Mesenchymal stem cell (in vitro differentiated cells and primary cell): ENCODE data around the gene POU2AF1. TPM values are rescaled to one million over a fixed set of nuclear protein-coding genes. Genes with fewer than 3 reads are reported as not detected.

Source experiments
- DNase-seq: peaks from one replicate; pipeline ENCODE4 v3.0.0-alpha.2; 2013
- H2AFZ ChIP-seq: one replicate; pipeline ENCODE4 v1.6.1; 2013; ENCODE audit warnings: low read depth, mild to moderate bottlenecking, control low read depth, inconsistent platforms, low read length, moderate library complexity
- H2AK5ac ChIP-seq: 2 replicates; pipeline ENCODE4 v1.6.1; 2013; ENCODE audit warnings: low read length, moderate library complexity, mild to moderate bottlenecking, inconsistent platforms; ENCODE audit not compliant: severe bottlenecking
- H2BK120ac ChIP-seq: one replicate; pipeline ENCODE4 v1.6.1; 2013; ENCODE audit warnings: low read depth, mild to moderate bottlenecking, inconsistent platforms, low read length, moderate library complexity
- H2BK12ac ChIP-seq, 2 experiments: one replicate each; pipeline ENCODE4 v1.6.1; 2013; ENCODE audit warnings: inconsistent platforms in 2 of 2, low read length in 2 of 2, mild to moderate bottlenecking in 2 of 2, moderate library complexity in 2 of 2, control low read depth in 1 of 2
- H2BK15ac ChIP-seq: one replicate; pipeline ENCODE4 v1.6.1; 2013; ENCODE audit warnings: mild to moderate bottlenecking, low read depth, inconsistent platforms; ENCODE audit not compliant: poor library complexity, severe bottlenecking
- H2BK5ac ChIP-seq: 2 replicates; pipeline ENCODE4 v1.6.1; 2013; ENCODE audit warnings: low read depth, mild to moderate bottlenecking, low read length, control low read depth, inconsistent platforms; ENCODE audit not compliant: poor library complexity, severe bottlenecking
- H3K14ac ChIP-seq, 2 experiments: one replicate each; pipeline ENCODE4 v1.6.1; 2013; ENCODE audit warnings: inconsistent platforms in 2 of 2, low read length in 2 of 2, control low read depth in 1 of 2, mild to moderate bottlenecking in 1 of 2, moderate library complexity in 1 of 2
- H3K18ac ChIP-seq, 2 experiments: one replicate each; pipeline ENCODE4 v1.6.1; 2013; ENCODE audit warnings: inconsistent platforms in 2 of 2, low read length in 2 of 2, control low read depth in 1 of 2, low read depth in 1 of 2, mild to moderate bottlenecking in 1 of 2
- H3K23ac ChIP-seq, 2 experiments: one replicate each; pipeline ENCODE4 v1.6.1; 2013; ENCODE audit warnings: inconsistent platforms in 2 of 2, low read length in 2 of 2, mild to moderate bottlenecking in 2 of 2, moderate library complexity in 2 of 2, control low read depth in 1 of 2
- H3K27ac ChIP-seq: 2 replicates; pipeline ENCODE4 v1.5.1; 2013; ENCODE audit warnings: mild to moderate bottlenecking, moderate library complexity, low read length, control low read depth, inconsistent platforms; ENCODE audit not compliant: poor library complexity, severe bottlenecking
- H3K27me3 ChIP-seq, 2 experiments: 2 replicates each; pipeline versions ENCODE4 v1.6.1 to v1.7.0; 2013; ENCODE audit warnings: low read length in 2 of 2, mild to moderate bottlenecking in 2 of 2, moderate library complexity in 2 of 2, control low read depth in 1 of 2, inconsistent platforms in 1 of 2; ENCODE audit not compliant: control insufficient read depth in 1 of 2, insufficient read depth in 1 of 2
- H3K36me3 ChIP-seq, 2 experiments: 2 replicates each; pipeline versions ENCODE4 v1.6.1 to v1.7.0; 2013; ENCODE audit warnings: low read length in 2 of 2, control low read depth in 1 of 2, inconsistent platforms in 1 of 2, low read depth in 1 of 2, mild to moderate bottlenecking in 1 of 2; ENCODE audit not compliant: insufficient read depth in 2 of 2, control insufficient read depth in 1 of 2
- H3K4ac ChIP-seq, 2 experiments: one replicate each; pipeline ENCODE4 v1.6.1; 2013; ENCODE audit warnings: inconsistent platforms in 2 of 2, low read length in 2 of 2, mild to moderate bottlenecking in 2 of 2, moderate library complexity in 2 of 2, control low read depth in 1 of 2, low read depth in 1 of 2
- H3K4me1 ChIP-seq: 2 replicates; pipeline ENCODE4 v1.6.1; 2013; ENCODE audit warnings: low read depth, low read length, control low read depth; ENCODE audit not compliant: control insufficient read depth, insufficient read depth
- H3K4me2 ChIP-seq: 2 replicates; pipeline ENCODE4 v1.6.1; 2013; ENCODE audit warnings: low read length, mild to moderate bottlenecking, inconsistent platforms; ENCODE audit not compliant: poor library complexity, severe bottlenecking
- H3K4me3 ChIP-seq, 2 experiments: 2 replicates each; pipeline versions ENCODE4 v1.5.1 to v1.7.0; 2013; ENCODE audit warnings: low read length in 2 of 2, mild to moderate bottlenecking in 2 of 2, control low read depth in 1 of 2, low read depth in 1 of 2; ENCODE audit not compliant: insufficient read depth in 1 of 2
- H3K79me1 ChIP-seq: replicated peaks from 2 replicates; pipeline ENCODE4 v1.6.1; 2013; ENCODE audit warnings: mild to moderate bottlenecking, control low read depth, low read length, inconsistent platforms; ENCODE audit not compliant: poor library complexity, severe bottlenecking
- H3K9ac ChIP-seq: 2 replicates; pipeline ENCODE4 v1.7.0; 2013; ENCODE audit warnings: mild to moderate bottlenecking, low read length, moderate library complexity
- H3K9me3 ChIP-seq: 2 replicates; pipeline ENCODE4 v1.7.0; 2013; ENCODE audit warnings: mild to moderate bottlenecking, low read length; ENCODE audit not compliant: control insufficient read depth
- H4K8ac ChIP-seq: one replicate; pipeline ENCODE4 v1.6.1; 2013; ENCODE audit warnings: inconsistent platforms, mild to moderate bottlenecking, low read length, moderate library complexity
- H4K91ac ChIP-seq: one replicate; pipeline ENCODE4 v1.6.1; 2013; ENCODE audit warnings: mild to moderate bottlenecking, low read length, inconsistent platforms
- WGBS: methylation state at CpG from one replicate; pipeline ENCODE4 v1.1.7; 2013; ENCODE audit warnings: mixed read lengths; 5-methylcytosine and 5-hydroxymethylcytosine counted together
- polyA plus RNA-seq, 2 experiments: library from polyadenylated mRNA; stranded (reverse); fragments of 200-250 nt; gene quantifications; one replicate each; pipeline ENCODE4 v1.2.3, GENCODE V29; 2013

POU2AF1 gene
- polyA plus RNA-seq (2013, experiment 1 of 2), result not detected
- polyA plus RNA-seq (2013, experiment 2 of 2), result not detected

- no peak within 1 kb of the TSS for H3K27ac ChIP-seq
- H3K14ac ChIP-seq, result no peak within 1 kb of the TSS
- no peaks in the 10 kb centered on the region for H3K9me3 ChIP-seq
- H4K91ac ChIP-seq, result no peak within 1 kb of the TSS
- no peaks in the 10 kb centered on the region for H3K36me3 ChIP-seq
- DNase-seq, result no peak
- H3K4me2 ChIP-seq, result no peak within 1 kb of the TSS
- no peaks in the 10 kb centered on the region for H3K4me1 ChIP-seq
- no peak within 1 kb of the TSS for H2BK120ac ChIP-seq
- H3K4ac ChIP-seq, result no peak within 1 kb of the TSS
- WGBS, result 74% methylated on average over 33 of the region's 33 CpGs
- H2BK5ac ChIP-seq, result no peak within 1 kb of the TSS
- H4K8ac ChIP-seq, result no peak within 1 kb of the TSS
- H3K23ac ChIP-seq, result no peak within 1 kb of the TSS
- H2BK12ac ChIP-seq, result no peak within 1 kb of the TSS
- H3K18ac ChIP-seq, result no peak within 1 kb of the TSS
- no peak within 1 kb of the TSS for H2AK5ac ChIP-seq
- H2BK15ac ChIP-seq, result no peak within 1 kb of the TSS
- H3K4me3 ChIP-seq, result peak within 1 kb of the TSS in 1 of 2 experiments; percentile 34
- no peak within 1 kb of the TSS for H2AFZ ChIP-seq
- no peaks in the 10 kb centered on the region for H3K79me1 ChIP-seq
- no peak within 1 kb of the TSS for H3K9ac ChIP-seq
- peaks cover 0 to 49% of the 10 kb centered on the region in 2 experiments for H3K27me3 ChIP-seq
Observed at GRCh38 chr11:111378861-111379601, at the start of gene POU2AF1. POU2AF1 (minus strand) TSS chr11:111379275; CDS start chr11:111379177, 98 bp downstream.

GRCh38 chr11:111428113-111428876 is 49.2 kb upstream of the POU2AF1 start:
- H2BK5ac ChIP-seq, result no peak overlapping the region
- H3K36me3 ChIP-seq, result no peaks in the 10 kb centered on the region
- no peak overlapping the region for H3K9ac ChIP-seq
- H2BK12ac ChIP-seq, result no peak overlapping the region
- no peak overlapping the region for H3K4me3 ChIP-seq
- H2AFZ ChIP-seq, result no peak overlapping the region
- no peak overlapping the region for H3K14ac ChIP-seq
- H2AK5ac ChIP-seq, result no peak overlapping the region
- peaks cover 28 to 40% of the 10 kb centered on the region in 2 experiments for H3K27me3 ChIP-seq
- no peak overlapping the region for H4K91ac ChIP-seq
- no peak overlapping the region for H4K8ac ChIP-seq
- DNase-seq, result no peak
- no peaks in the 10 kb centered on the region for H3K9me3 ChIP-seq
- H3K4me1 ChIP-seq, result no peaks in the 10 kb centered on the region
- no peaks in the 10 kb centered on the region for H3K79me1 ChIP-seq
- H2BK120ac ChIP-seq, result no peak overlapping the region
- H3K18ac ChIP-seq, result no peak overlapping the region
- no peak overlapping the region for H3K4ac ChIP-seq
- H3K23ac ChIP-seq, result no peak overlapping the region
- WGBS, result 89% methylated on average over 5 of the region's 5 CpGs
- H3K4me2 ChIP-seq, result no peak overlapping the region
- no peak overlapping the region for H3K27ac ChIP-seq
- no peak overlapping the region for H2BK15ac ChIP-seq

GRCh38 chr11:111427471-111427912 is 48.4 kb upstream of the POU2AF1 start:
- no peak overlapping the region for H4K91ac ChIP-seq
- no peak overlapping the region for H4K8ac ChIP-seq
- H3K4me1 ChIP-seq, result no peaks in the 10 kb centered on the region
- peaks cover 28 to 48% of the 10 kb centered on the region in 2 experiments for H3K27me3 ChIP-seq
- no peak overlapping the region for H3K9ac ChIP-seq
- H3K79me1 ChIP-seq, result no peaks in the 10 kb centered on the region
- no peak overlapping the region for H3K14ac ChIP-seq
- no peak overlapping the region for H2AK5ac ChIP-seq
- WGBS, result 70% methylated on average over 3 of the region's 4 CpGs
- no peak overlapping the region for H2BK5ac ChIP-seq
- H3K18ac ChIP-seq, result no peak overlapping the region
- no peaks in the 10 kb centered on the region for H3K36me3 ChIP-seq
- no peak overlapping the region for H3K27ac ChIP-seq
- no peak overlapping the region for H3K4ac ChIP-seq
- DNase-seq, result no peak
- H3K4me2 ChIP-seq, result no peak overlapping the region
- H2BK15ac ChIP-seq, result no peak overlapping the region
- H2BK120ac ChIP-seq, result no peak overlapping the region
- peak overlapping the region; percentile 46 for H2AFZ ChIP-seq
- H3K23ac ChIP-seq, result no peak overlapping the region
- no peaks in the 10 kb centered on the region for H3K9me3 ChIP-seq
- no peak overlapping the region for H2BK12ac ChIP-seq
- H3K4me3 ChIP-seq, result no peak overlapping the region

- Histone ChIP-seq H3K14ac (peak overlapping the region in 1 of 2 experiments; percentile 7), H2BK15ac (no peak overlapping the region), H3K27ac (no peak overlapping the region), H3K9ac (no peak overlapping the region), H3K23ac (no peak overlapping the region), H2AK5ac (no peak overlapping the region), H3K4me2 (no peak overlapping the region), H2BK120ac (no peak overlapping the region), H2AFZ (no peak overlapping the region), H3K27me3 (peaks cover 24 to 51% of the 10 kb centered on the region in 2 experiments), H3K36me3 (no peaks in the 10 kb centered on the region), H3K4ac (no peak overlapping the region), H3K9me3 (no peaks in the 10 kb centered on the region), H3K4me3 (no peak overlapping the region), H3K79me1 (no peaks in the 10 kb centered on the region), H3K4me1 (no peaks in the 10 kb centered on the region), H2BK12ac (no peak overlapping the region), H3K18ac (no peak overlapping the region), H4K91ac (no peak overlapping the region), H4K8ac (no peak overlapping the region), H2BK5ac (no peak overlapping the region)
- DNase-seq, result no peak
- WGBS, result 76% methylated on average over 6 of the region's 6 CpGs
Observed at GRCh38 chr11:111426617-111427016, 47.5 kb upstream of the POU2AF1 start.
